Caki2 (cell line): ENCODE results near the gene HMGCS1. TPM values are rescaled to one million over a fixed set of nuclear protein-coding genes. Genes with fewer than 3 reads are reported as not detected.

Source experiments
- DNase-seq: peaks from one replicate; pipeline ENCODE4 v3.0.0-alpha.2; 2015; ENCODE audit warnings: low read depth
- in situ Hi-C: cut with HindIII; loops from 2 replicates; pipeline ENCODE4 v1.10.0; 2016; ENCODE audit warnings: low sequenced_read_pairs, low pct_unique_long_range_greater_than_20kb, mixed read lengths
- total RNA-seq: library from RNA; depleted of rRNA; stranded (reverse); fragments of >200 nt; shearing (Covaris generic); gene quantifications from 2 replicates; pipeline ENCODE4 v1.2.3, GENCODE V29; 2014; ENCODE audit warnings: low replicate concordance; rRNA removed

HMGCS1 gene
- total RNA-seq, 1 experiment from 2014 or later, result 16.3 TPM

- in situ Hi-C loops, result no loop called here
- no peak for DNase-seq
Observed at GRCh38 chr5:43243270-43243669, 69.9 kb downstream of the HMGCS1 start.

- no peak for DNase-seq
- in situ Hi-C loops, result no loop called here
Observed at GRCh38 chr5:43242196-43242595, 71.0 kb downstream of the HMGCS1 start.

Other genes with a start within 250 kb of the HMGCS1 start
- 29.9 and 41.8 TPM in 2 replicates for gene ZNF131, start 192.5 kb downstream of the HMGCS1 start, total RNA-seq
- 0.10 TPM in 1 of 2 replicates, not detected in the other for gene NIM1K, start 121.2 kb downstream of the HMGCS1 start, total RNA-seq
- gene CCL28, start 99.0 kb upstream of the HMGCS1 start, total RNA-seq, result 4.8 and 8.2 TPM in 2 replicates
- gene TMEM267, start 170.5 kb upstream of the HMGCS1 start, total RNA-seq, result 16.3 and 23.1 TPM in 2 replicates
- gene C5orf34, start 201.7 kb upstream of the HMGCS1 start, total RNA-seq, result 12.3 and 21.5 TPM in 2 replicates
- 87.2 and 87.5 TPM in 2 replicates for gene PAIP1, start 243.7 kb upstream of the HMGCS1 start, total RNA-seq